IMR-90 (cell line): Measurements from ENCODE around the gene H2BK1. TPM values are rescaled to one million over a fixed set of nuclear protein-coding genes. Genes with fewer than 3 reads are reported as not detected.

ENCODE experiments used
- ATAC-seq: fragments of 200-7000 bp; cut with Tn5 transposase; 2 replicates; pipeline ENCODE4 v1.9.1; 2020; ENCODE audit warnings: low read depth, mild to moderate bottlenecking, moderate library complexity
- BruUV-seq: library from RNA; stranded (reverse); fragments of 400-500 nt; replicated peaks from 2 replicates; lab custom pipeline; 2021; lab: Mats Ljungman, UMichigan
- CTCF ChIA-PET: fragments of 300-600 bp; formaldehyde crosslinking; extraction: SDS; loops from one replicate; lab custom pipeline; 2021; ENCODE audit warnings: antibody characterized with exemption; lab: Yijun Ruan, JAX
- POLR2A ChIA-PET: fragments of 300-600 bp; sonication (Branson Sonifier 250); formaldehyde crosslinking; loops from one replicate; lab custom pipeline; 2022; ENCODE audit warnings: antibody characterized with exemption; ENCODE audit not compliant: unreplicated experiment; lab: Charles Lee
- DNase-seq: peaks from one replicate; pipeline ENCODE4 v3.0.0; 2013
- H2AFZ ChIP-seq: replicated peaks from 2 replicates; pipeline ENCODE3; 2013; ENCODE audit warnings: low read length, mild to moderate bottlenecking; ENCODE audit not compliant: poor library complexity
- H2AK5ac ChIP-seq: 2 replicates; pipeline ENCODE4 v1.6.1; 2013; ENCODE audit warnings: low read depth, low read length, inconsistent platforms
- H2AK9ac ChIP-seq: replicated peaks from 2 replicates; pipeline ENCODE3; 2013; ENCODE audit warnings: mild to moderate bottlenecking, low read depth, low read length, moderate library complexity; ENCODE audit not compliant: poor library complexity
- H2BK120ac ChIP-seq: 2 replicates; pipeline ENCODE4 v1.6.1; 2013; ENCODE audit warnings: low read depth, low read length, inconsistent platforms
- H2BK15ac ChIP-seq: 3 replicates; pipeline ENCODE4 v1.6.1; 2013; ENCODE audit warnings: low read depth, low read length, inconsistent platforms
- H2BK20ac ChIP-seq: 2 replicates; pipeline ENCODE4 v1.6.1; 2013; ENCODE audit warnings: low read depth, mild to moderate bottlenecking, inconsistent platforms, low read length, moderate library complexity
- H2BK5ac ChIP-seq: 2 replicates; pipeline ENCODE4 v1.6.1; 2013; ENCODE audit warnings: mild to moderate bottlenecking, low read depth, low read length, inconsistent platforms; ENCODE audit not compliant: poor library complexity, severe bottlenecking
- H3K14ac ChIP-seq: replicated peaks from 2 replicates; pipeline ENCODE4 v1.6.1; 2013; ENCODE audit warnings: low read depth, low read length, inconsistent platforms
- H3K18ac ChIP-seq: 2 replicates; pipeline ENCODE4 v1.6.1; 2013; ENCODE audit warnings: low read depth, low read length, control low read depth
- H3K23ac ChIP-seq: 2 replicates; pipeline ENCODE4 v1.6.1; 2013; ENCODE audit warnings: low read depth, low read length, inconsistent platforms
- H3K27ac ChIP-seq: 2 replicates; pipeline ENCODE4 v1.5.1; 2013; ENCODE audit warnings: mild to moderate bottlenecking, control low read depth, low read length; ENCODE audit not compliant: insufficient read depth
- H3K27me3 ChIP-seq: 2 replicates; pipeline ENCODE4 v1.6.1; 2013; ENCODE audit warnings: low read length; ENCODE audit not compliant: control insufficient read depth, insufficient read depth
- H3K36me3 ChIP-seq: 2 replicates; pipeline ENCODE4 v1.6.1; 2013; ENCODE audit warnings: low read length, mixed read lengths; ENCODE audit not compliant: control insufficient read depth, insufficient read depth
- H3K4ac ChIP-seq: 2 replicates; pipeline ENCODE4 v1.6.1; 2013; ENCODE audit warnings: low read depth, low read length, inconsistent platforms
- H3K4me1 ChIP-seq: 2 replicates; pipeline ENCODE4 v1.6.1; 2013; ENCODE audit warnings: low read length, mixed read lengths; ENCODE audit not compliant: control insufficient read depth, insufficient read depth
- H3K4me2 ChIP-seq: 2 replicates; pipeline ENCODE4 v1.6.1; 2013; ENCODE audit warnings: low read depth, mild to moderate bottlenecking, control low read depth, low read length, moderate library complexity
- H3K4me3 ChIP-seq: 2 replicates; pipeline ENCODE4 v1.5.1; 2013; ENCODE audit warnings: low read depth, mild to moderate bottlenecking, control low read depth, low read length, moderate library complexity; ENCODE audit not compliant: insufficient read depth
- H3K56ac ChIP-seq: 2 replicates; pipeline ENCODE4 v1.6.1; 2013; ENCODE audit warnings: low read length, inconsistent platforms; ENCODE audit not compliant: insufficient read depth; ENCODE audit errors: extremely low read depth
- H3K79me1 ChIP-seq, 2 experiments: 2 replicates each; pipeline ENCODE4 v1.6.1; 2013; ENCODE audit warnings: low read length in 2 of 2, inconsistent platforms in 1 of 2, low read depth in 1 of 2
- H3K9ac ChIP-seq: 2 replicates; pipeline ENCODE4 v1.6.1; 2013; ENCODE audit warnings: low read depth, low read length, control low read depth
- H3K9me1 ChIP-seq: 2 replicates; pipeline ENCODE4 v1.6.1; 2013; ENCODE audit warnings: low read length, inconsistent platforms; ENCODE audit not compliant: insufficient read depth
- H3K9me3 ChIP-seq: 2 replicates; pipeline ENCODE4 v1.6.1; 2013; ENCODE audit warnings: low read length; ENCODE audit not compliant: control insufficient read depth, insufficient read depth
- H4K20me1 ChIP-seq: 2 replicates; pipeline ENCODE4 v1.6.1; 2013; ENCODE audit warnings: low read length, inconsistent platforms; ENCODE audit not compliant: insufficient read depth
- H4K5ac ChIP-seq: 2 replicates; pipeline ENCODE4 v1.6.1; 2013; ENCODE audit warnings: mild to moderate bottlenecking, low read depth, low read length, control low read depth
- H4K8ac ChIP-seq, 2 experiments: 2 replicates each; pipeline ENCODE4 v1.6.1; 2013; ENCODE audit warnings: low read depth in 2 of 2, low read length in 2 of 2, control low read depth in 1 of 2, inconsistent platforms in 1 of 2
- H4K91ac ChIP-seq: 2 replicates; pipeline ENCODE4 v1.6.1; 2013; ENCODE audit warnings: low read depth, low read length, inconsistent platforms; ENCODE audit not compliant: insufficient read depth
- MAFK ChIP-seq: IDR thresholded peaks from 2 replicates; pipeline ENCODE4 v1.6.1; 2012; ENCODE audit warnings: low read depth, low read length, improper control_type of control experiment
- MXI1 ChIP-seq: IDR thresholded peaks from 2 replicates; pipeline ENCODE4 v1.6.1; 2012; ENCODE audit warnings: low read depth, mild to moderate bottlenecking, low read length, moderate library complexity, borderline replicate concordance
- NFE2L2 ChIP-seq: fragments of 150-350 bp; IDR thresholded peaks from 2 replicates; pipeline ENCODE4 v1.6.1; 2016; ENCODE audit warnings: low read depth, mild to moderate bottlenecking, low read length
- POLR2A ChIP-seq: IDR thresholded peaks from 2 replicates; pipeline ENCODE4 v1.6.1; 2012; ENCODE audit warnings: mild to moderate bottlenecking, low read depth, low read length
- RAD21 ChIP-seq: IDR thresholded peaks from 2 replicates; pipeline ENCODE4 v1.6.1; 2012; ENCODE audit warnings: low read length, improper control_type of control experiment
- RCOR1 ChIP-seq: IDR thresholded peaks from 2 replicates; pipeline ENCODE4 v1.6.1; 2012; ENCODE audit warnings: mild to moderate bottlenecking, low read length, improper control_type of control experiment; ENCODE audit not compliant: insufficient replicate concordance
- SMC3 ChIP-seq: fragments of 150-350 bp; IDR thresholded peaks from 2 replicates; pipeline ENCODE4 v1.6.1; 2016; ENCODE audit warnings: low read depth, mild to moderate bottlenecking, antibody characterized with exemption, low read length, moderate library complexity
- WGBS, 2 experiments: methylation state at CpG; one replicate each; pipeline versions ENCODE4 v1.1.5 to v1.1.7; 2013; ENCODE audit warnings: missing lambda C conversion rate in 2 of 2; ENCODE audit not compliant: insufficient read length in 1 of 2; ENCODE audit errors: extremely low coverage in 2 of 2; 5-methylcytosine and 5-hydroxymethylcytosine counted together
- dilution Hi-C: fragments of 300-500 bp; cut with HindIII; formaldehyde crosslinking; loops from one replicate; pipeline ENCODE4 v1.14.3; 2018; ENCODE audit warnings: low sequenced_read_pairs; ENCODE audit not compliant: unreplicated experiment
- in situ Hi-C: fragments of 300-500 bp; cut with MboI; formaldehyde crosslinking; loops from 3 replicates; pipeline ENCODE4 v1.14.3; 2019; ENCODE audit warnings: low sequenced_read_pairs, inconsistent platforms, mixed read lengths
- intact Hi-C: fragments of 100-400 bp; cut with micrococcal nuclease; formaldehyde crosslinking; loops from 2 replicates; pipeline ENCODE4 v1.10.0; 2022
- polyA plus RNA-seq, 3 experiments: library from polyadenylated mRNA; depleted of rRNA; stranded (reverse); fragments of >200 nt; gene quantifications; 2 replicates each; pipeline ENCODE4 v1.2.3, GENCODE V29; 2012; ENCODE audit warnings: low replicate concordance in 1 of 3
- total RNA-seq: library from RNA; depleted of rRNA; stranded (reverse); fragments of >200 nt; gene quantifications from 2 replicates; pipeline ENCODE4 v1.2.3, GENCODE V29; 2012

H2BK1 gene
- total and polyA plus RNA-seq, 2 of the 4 experiments (the other 2 are of a cell fraction), result not detected

DNA sequence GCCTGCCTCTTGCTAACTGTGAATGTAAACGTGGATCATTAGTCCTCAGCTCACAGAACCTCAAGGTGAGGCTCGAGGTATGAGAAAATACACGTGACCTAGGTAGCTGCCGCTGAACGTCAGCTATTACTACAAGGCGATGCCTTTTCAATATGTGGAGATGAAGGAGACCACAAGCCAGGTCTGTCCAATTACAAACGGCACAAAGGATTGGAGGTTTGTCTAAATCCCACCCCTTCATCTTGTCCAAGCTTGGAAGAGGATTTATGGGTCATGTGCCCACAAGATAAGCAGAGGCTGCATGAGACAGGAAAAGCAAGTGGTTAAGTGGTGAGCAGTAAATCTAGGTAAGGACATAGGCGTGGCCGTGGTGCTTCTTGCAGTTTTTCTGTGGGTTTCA lies 3.4 kb downstream of the H2BK1 start:
- intact Hi-C loops, result no loop called here
- DNase-seq, result no peak
- Histone ChIP-seq H3K56ac (no peak overlapping the region), H2BK20ac (no peak overlapping the region), H3K79me1 (no peaks in the 10 kb centered on the region), H2AK5ac (no peak overlapping the region), H3K4me2 (no peak overlapping the region), H3K9me3 (no peaks in the 10 kb centered on the region), H3K9ac (no peak overlapping the region), H3K4me1 (no peaks in the 10 kb centered on the region), H4K8ac (no peak overlapping the region), H3K9me1 (no peaks in the 10 kb centered on the region; the same call in 1 of the 2 replicates), H3K27me3 (peaks cover 59% of the 10 kb centered on the region), H3K18ac (no peak overlapping the region), H2BK5ac (no peak overlapping the region), H3K4me3 (no peak overlapping the region), H4K20me1 (no peaks in the 10 kb centered on the region), H2BK120ac (no peak overlapping the region), H2AFZ (no peak overlapping the region), H2AK9ac (no peak overlapping the region), H2BK15ac (no peak overlapping the region), H3K14ac (no peak overlapping the region), H3K23ac (no peak overlapping the region), H3K27ac (no peak overlapping the region), H3K4ac (no peak overlapping the region), H4K5ac (no peak overlapping the region), H4K91ac (no peak overlapping the region), H3K36me3 (no peaks in the 10 kb centered on the region)
- in situ Hi-C loops, result no loop called here
- ChIA-PET POLR2A (no interaction called here), CTCF (no interaction called here)
- no CpG with 5 or more reads among the region's 9 CpGs for WGBS, 2 experiments
- TF ChIP-seq NFE2L2 (no peak), POLR2A (no peak), RAD21 (no peak), RCOR1 (no peak), MAFK (no peak), SMC3 (no peak), MXI1 (no peak)
- dilution Hi-C loops, result no loop called here
- no TSS peak for BruUV-seq
- ATAC-seq, result no peak
